ENCODE measurements around the gene IGF1R.
"Not testable (repeated sequence)": the region's sequence is repeated elsewhere in the genome, so short reads cannot be mapped to it uniquely, and the experiment has no call there.

The IGF1R gene

DNA sequence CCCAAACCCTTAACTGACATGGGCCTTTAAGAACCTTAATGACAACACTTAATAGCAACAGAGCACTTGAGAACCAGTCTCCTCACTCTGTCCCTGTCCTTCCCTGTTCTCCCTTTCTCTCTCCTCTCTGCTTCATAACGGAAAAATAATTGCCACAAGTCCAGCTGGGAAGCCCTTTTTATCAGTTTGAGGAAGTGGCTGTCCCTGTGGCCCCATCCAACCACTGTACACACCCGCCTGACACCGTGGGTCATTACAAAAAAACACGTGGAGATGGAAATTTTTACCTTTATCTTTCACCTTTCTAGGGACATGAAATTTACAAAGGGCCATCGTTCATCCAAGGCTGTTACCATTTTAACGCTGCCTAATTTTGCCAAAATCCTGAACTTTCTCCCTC, 309.3 kb downstream of the IGF1R start:
- no peak for TF ChIP-seq ZFX (IDR thresholded peaks at IDR 0.05)
- TF ChIP-seq, protein P1, sequence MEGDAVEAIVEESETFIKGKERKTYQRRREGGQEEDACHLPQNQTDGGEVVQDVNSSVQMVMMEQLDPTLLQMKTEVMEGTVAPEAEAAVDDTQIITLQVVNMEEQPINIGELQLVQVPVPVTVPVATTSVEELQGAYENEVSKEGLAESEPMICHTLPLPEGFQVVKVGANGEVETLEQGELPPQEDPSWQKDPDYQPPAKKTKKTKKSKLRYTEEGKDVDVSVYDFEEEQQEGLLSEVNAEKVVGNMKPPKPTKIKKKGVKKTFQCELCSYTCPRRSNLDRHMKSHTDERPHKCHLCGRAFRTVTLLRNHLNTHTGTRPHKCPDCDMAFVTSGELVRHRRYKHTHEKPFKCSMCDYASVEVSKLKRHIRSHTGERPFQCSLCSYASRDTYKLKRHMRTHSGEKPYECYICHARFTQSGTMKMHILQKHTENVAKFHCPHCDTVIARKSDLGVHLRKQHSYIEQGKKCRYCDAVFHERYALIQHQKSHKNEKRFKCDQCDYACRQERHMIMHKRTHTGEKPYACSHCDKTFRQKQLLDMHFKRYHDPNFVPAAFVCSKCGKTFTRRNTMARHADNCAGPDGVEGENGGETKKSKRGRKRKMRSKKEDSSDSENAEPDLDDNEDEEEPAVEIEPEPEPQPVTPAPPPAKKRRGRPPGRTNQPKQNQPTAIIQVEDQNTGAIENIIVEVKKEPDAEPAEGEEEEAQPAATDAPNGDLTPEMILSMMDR (conservative IDR thresholded peaks at IDR 0.05), result no peak
- no peak overlapping the region for H3K27ac ChIP-seq

DNA sequence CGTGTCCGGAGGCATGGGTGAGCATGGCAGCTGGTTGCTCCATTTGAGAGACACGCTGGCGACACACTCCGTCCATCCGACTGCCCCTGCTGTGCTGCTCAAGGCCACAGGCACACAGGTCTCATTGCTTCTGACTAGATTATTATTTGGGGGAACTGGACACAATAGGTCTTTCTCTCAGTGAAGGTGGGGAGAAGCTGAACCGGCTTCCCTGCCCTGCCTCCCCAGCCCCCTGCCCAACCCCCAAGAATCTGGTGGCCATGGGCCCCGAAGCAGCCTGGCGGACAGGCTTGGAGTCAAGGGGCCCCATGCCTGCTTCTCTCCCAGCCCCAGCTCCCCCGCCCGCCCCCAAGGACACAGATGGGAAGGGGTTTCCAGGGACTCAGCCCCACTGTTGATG, 309.7 kb downstream of the IGF1R start:
- TF ChIP-seq, protein P1 (conservative IDR thresholded peaks at IDR 0.05), result no peak
- TF ChIP-seq ZFX (IDR thresholded peaks at IDR 0.05), result no peak
- no peak overlapping the region for H3K27ac ChIP-seq

DNA sequence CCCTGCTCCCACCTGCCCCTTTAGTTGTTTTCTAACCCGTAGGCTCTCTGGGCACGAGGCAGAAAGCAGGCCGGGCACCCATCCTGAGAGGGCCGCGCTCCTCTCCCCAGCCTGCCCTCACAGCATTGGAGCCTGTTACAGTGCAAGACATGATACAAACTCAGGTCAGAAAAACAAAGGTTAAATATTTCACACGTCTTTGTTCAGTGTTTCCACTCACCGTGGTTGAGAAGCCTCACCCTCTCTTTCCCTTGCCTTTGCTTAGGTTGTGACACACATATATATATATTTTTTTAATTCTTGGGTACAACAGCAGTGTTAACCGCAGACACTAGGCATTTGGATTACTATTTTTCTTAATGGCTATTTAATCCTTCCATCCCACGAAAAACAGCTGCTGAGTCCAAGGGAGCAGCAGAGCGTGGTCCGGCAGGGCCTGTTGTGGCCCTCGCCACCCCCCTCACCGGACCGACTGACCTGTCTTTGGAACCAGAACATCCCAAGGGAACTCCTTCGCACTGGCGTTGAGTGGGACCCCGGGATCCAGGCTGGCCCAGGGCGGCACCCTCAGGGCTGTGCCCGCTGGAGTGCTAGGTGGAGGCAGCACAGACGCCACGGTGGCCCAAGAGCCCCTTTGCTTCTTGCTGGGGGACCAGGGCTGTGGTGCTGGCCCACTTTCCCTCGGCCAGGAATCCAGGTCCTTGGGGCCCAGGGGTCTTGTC, 310.7 kb downstream of the IGF1R start:
- TF ChIP-seq, protein P1 (conservative IDR thresholded peaks at IDR 0.05), result no peak
- no peak for TF ChIP-seq ZFX (IDR thresholded peaks at IDR 0.05)
- no peak overlapping the region for H3K27ac ChIP-seq

DNA sequence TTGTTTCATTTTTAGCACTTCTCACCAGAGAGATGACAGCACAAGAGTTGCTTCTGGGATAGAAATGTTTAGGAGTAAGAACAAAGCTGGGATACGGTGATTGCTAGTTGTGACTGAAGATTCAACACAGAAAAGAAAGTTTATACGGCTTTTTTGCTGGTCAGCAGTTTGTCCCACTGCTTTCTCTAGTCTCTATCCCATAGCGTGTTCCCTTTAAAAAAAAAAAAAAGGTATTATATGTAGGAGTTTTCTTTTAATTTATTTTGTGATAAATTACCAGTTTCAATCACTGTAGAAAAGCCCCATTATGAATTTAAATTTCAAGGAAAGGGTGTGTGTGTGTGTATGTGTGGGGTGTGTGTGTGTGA, 311.3 kb downstream of the IGF1R start:
- no peak for TF ChIP-seq ZFX (IDR thresholded peaks at IDR 0.05)
- TF ChIP-seq, protein P1 (conservative IDR thresholded peaks at IDR 0.05), result no peak

DNA sequence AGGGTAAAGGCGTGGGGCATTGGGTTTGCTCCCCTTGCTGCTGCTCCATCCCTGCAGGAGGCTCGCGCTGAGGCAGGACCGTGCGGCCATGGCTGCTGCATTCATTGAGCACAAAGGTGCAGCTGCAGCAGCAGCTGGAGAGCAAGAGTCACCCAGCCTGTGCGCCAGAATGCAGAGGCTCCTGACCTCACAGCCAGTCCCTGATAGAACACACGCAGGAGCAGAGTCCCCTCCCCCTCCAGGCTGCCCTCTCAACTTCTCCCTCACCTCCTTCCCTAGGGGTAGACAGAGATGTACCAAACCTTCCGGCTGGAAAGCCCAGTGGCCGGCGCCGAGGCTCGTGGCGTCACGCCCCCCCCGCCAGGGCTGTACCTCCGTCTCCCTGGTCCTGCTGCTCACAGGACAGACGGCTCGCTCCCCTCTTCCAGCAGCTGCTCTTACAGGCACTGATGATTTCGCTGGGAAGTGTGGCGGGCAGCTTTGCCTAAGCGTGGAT, 312.3 kb downstream of the IGF1R start:
- no peak for TF ChIP-seq ZFX (IDR thresholded peaks at IDR 0.05)
- TF ChIP-seq, protein P1 (conservative IDR thresholded peaks at IDR 0.05), result no peak
- H3K27ac ChIP-seq, result no peak overlapping the region

More for the DNA sequence above, 311.3 kb downstream of the IGF1R start:
- H3K27ac ChIP-seq, result no peak overlapping the region

DNA sequence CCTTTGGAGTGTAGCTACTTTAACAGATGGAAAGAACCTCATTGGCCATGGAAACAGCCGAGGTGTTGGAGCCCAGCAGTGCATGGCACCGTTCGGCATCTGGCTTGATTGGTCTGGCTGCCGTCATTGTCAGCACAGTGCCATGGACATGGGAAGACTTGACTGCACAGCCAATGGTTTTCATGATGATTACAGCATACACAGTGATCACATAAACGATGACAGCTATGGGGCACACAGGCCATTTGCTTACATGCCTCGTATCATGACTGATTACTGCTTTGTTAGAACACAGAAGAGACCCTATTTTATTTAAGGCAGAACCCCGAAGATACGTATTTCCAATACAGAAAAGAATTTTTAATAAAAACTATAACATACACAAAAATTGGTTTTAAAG, 315.1 kb downstream of the IGF1R start:
- TF ChIP-seq, protein P1 (conservative IDR thresholded peaks at IDR 0.05), result no peak
- TF ChIP-seq ZFX (IDR thresholded peaks at IDR 0.05), result no peak
- H3K27ac ChIP-seq, result no peak overlapping the region

DNA sequence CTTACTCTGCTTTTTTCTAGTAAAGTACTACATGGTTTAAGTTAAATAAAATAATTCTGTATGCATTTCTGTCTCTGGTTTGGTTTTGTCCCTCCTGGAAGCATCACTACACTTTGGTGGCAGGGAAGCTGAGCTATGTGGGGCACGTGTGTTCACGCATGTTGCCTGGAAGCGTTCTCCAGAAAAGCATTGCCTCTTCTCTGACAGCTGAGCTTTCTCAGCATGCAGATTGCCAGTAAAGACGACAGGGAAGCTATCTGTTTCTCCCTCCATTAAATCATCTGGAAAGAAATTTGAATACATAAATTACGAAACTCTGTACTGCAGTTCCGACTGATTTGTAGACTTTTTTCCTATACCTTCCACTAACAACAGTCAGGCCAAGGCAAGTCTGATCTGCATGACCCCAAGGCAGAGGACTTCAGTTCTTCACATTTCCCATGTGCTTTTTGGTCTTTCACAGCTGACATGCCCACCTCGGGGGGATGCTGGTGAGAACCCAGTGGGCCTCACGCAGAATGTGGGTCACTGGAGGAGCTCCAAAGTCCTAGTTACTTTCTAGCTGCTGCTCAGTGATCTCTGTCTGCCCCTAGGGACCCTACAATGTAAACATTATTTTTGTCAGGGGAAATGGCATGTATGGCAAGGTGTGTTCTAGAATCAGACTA, 316.3 kb downstream of the IGF1R start:
- H3K27ac ChIP-seq, result no peak overlapping the region
- TF ChIP-seq, protein P1 (conservative IDR thresholded peaks at IDR 0.05), result no peak
- no peak for TF ChIP-seq ZFX (IDR thresholded peaks at IDR 0.05)

DNA sequence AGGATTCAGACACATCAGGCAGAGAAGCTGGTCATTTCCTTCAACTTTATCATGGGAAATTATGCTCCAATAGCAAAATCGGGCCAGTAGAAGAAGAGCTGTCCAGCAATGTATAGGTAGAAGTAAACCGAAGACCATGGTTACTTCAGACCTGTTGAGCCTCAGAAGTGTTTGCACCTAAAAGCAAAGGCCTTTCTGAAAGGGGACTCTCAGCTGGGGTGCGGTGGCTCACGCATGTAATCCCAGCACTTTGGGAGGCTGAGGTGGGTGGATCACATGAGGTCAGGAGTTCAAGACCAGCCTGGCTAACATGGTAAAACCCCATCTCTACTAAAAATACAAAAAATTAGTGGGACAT, 316.8 kb downstream of the IGF1R start:
- not testable (repeated sequence) for H3K27ac ChIP-seq
